Melanocyte of skin (primary cell): ENCODE results near the gene CACNB4. TPM values are rescaled to one million over a fixed set of nuclear protein-coding genes. Genes with fewer than 3 reads are reported as not detected.

Experiments
- small RNA-seq, 2 donors: library from RNA; depleted of rRNA; stranded (forward); fragments of <200 nt; gene quantifications; one replicate each; pipeline ENCODE3, GENCODE V24; 2012
- total RNA-seq, 2 donors: library from RNA; depleted of rRNA; stranded (reverse); fragments of >200 nt; gene quantifications; 2 replicates each; pipeline ENCODE4 v1.2.3, GENCODE V29; 2012

The CACNB4 gene
- under 1 TPM; under 0.01 to 0.67 TPM for total RNA-seq

DNA sequence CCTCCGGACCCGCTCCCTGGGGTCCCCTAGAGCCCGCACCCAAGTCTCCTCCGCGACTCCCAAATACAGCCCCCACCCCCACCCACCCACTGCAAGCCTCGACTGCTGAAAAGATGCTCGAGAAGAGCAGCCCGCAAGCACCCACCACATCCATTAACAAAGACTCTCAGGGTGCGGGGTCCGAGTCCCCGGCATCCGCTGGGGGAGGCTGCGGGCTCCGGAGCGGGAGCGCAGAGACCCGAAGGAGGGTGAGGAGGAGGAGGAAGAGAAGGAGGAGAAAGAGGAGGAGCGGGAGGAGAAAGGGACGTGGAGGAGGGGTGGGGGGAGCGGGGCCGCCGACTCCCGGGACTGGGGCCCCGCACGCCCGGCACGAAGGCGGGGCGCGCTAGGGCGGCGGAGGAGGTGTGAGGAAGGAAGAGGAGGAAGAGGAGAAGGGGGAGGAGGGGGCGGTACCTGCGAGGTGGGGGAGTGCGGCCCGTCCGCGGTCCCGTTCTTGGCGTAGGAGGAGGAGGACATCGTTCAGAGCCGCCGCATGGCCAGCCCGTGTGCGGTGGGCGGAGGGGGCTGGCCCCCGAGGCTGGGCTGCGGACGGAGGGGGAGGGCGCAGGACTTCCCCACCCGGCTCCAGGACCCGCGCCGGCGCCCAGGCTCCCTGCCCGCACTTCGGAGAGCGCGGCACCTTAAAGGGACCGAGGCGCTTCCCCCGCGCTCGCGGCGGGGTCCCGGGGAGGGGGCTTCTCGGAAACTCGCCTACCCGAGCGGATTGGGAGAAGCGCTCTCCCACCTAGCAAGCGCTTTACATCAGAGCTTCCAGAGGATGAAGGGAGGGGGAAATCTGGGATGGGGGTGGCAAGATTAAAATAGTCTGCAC is at the start of gene CACNB4:
TSS of gene CACNB4 (minus strand) at position 549 of the 871 bp plus-strand sequence.

DNA sequence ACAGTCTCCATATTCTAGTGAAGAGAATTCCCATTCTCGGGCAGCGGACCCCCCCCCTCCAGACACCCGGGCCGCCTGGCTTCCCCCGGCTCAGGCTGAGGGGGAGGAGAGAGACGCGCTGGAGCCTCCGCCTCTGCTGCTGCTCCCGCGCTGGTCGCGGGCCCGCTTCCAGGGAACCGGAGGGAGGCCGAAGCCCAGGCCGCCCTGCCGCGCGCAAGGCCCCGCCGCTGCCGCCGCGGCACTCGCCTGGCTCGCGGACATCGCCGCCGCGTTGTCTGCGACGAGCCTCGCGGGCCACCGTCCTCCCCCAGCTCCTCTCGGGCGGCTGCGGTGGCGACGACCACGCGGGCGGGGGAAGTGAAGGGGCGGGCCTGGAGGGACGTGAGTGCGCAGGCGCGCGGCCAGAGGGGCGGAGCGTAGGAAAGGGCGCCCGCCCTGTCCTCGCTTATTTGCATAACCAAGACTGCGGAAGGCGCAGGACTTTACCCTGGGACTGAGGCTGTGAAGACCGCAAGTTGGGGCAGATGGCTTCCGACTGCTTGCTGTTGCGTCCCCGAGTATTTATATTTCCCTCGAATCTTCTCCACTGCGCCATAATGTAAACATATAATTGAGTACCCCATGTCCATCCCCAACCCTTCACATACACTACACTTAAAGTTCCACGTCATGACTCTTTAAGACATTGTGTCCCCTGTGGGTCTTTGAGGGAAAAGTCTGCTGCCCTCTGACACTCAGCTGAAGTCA is 270.5 kb downstream of the CACNB4 start, which contains the start of gene ARL5A:
TSS of gene ARL5A (minus strand) at position 279 of the 747 bp plus-strand sequence. CDS start at position 34, 245 bp downstream.

Small RNAs within 50 kb of the gene (small RNA-seq; reads per million reads assigned to genes)
- 0 reads per million in 2 donors for gene RPL30P2

Other genes with a start within 250 kb of the CACNB4 start
- gene STAM2, start 76.7 kb upstream of the CACNB4 start, total RNA-seq: 10 to 100 TPM; 22.0 to 25.1 TPM
- gene FMNL2, start 236.1 kb upstream of the CACNB4 start, total RNA-seq: 1 to 10 TPM; 1.7 to 7.0 TPM